Ishikawa (cell line): Measurements from ENCODE around the gene CADM1.

ENCODE experiments used
- EP300 ChIP-seq: IDR thresholded peaks from 2 replicates; pipeline ENCODE4 v1.6.1; 2012; ENCODE audit warnings: borderline replicate concordance
- TAF1 ChIP-seq: IDR thresholded peaks from 2 replicates; pipeline ENCODE4 v1.6.1; 2012; ENCODE audit warnings: low read depth, mild to moderate bottlenecking
- TCF12 ChIP-seq: IDR thresholded peaks from 2 replicates; pipeline ENCODE4 v1.6.1; 2012; ENCODE audit warnings: low read depth

DNA sequence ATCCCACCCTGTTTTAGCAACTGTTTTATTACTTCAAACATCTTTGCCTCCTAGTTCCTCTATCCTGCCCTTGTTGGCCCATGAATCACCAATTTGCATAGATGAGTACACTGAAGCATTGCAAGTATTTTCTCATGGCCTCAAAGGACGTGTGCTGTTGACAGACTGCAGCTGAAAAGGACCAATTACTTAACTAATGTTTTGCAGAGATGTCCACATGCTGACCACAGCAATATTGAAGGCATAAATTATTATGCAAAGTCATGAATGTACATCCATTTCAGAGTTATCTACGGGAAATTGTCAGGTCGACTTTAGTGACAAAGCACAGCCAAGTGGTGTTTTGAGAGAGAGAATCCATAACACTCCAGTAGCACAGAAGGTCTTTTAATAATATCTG is 64.8 kb downstream of the CADM1 start:
- TF ChIP-seq TAF1 (no peak), TCF12 (no peak), EP300 (no peak)
